C4-2B (cell line): ENCODE data around the gene CDK11A.

Experiments
- CTCF ChIP-seq: fragments of 450-650 bp; conservative IDR thresholded peaks from 2 replicates; pipeline ENCODE4 v1.5.1; 2017; ENCODE audit warnings: mild to moderate bottlenecking
- ZFX ChIP-seq: fragments of 450-650 bp; IDR thresholded peaks from 2 replicates; pipeline ENCODE4 v1.6.1; 2017

- TF ChIP-seq CTCF (no peak), ZFX (no peak)
These were observed 40.0 kb downstream of the CDK11A start for GRCh38 chr1:1684031-1684681.
